Measurements from ENCODE around the gene RERE.

The RERE gene

DNA sequence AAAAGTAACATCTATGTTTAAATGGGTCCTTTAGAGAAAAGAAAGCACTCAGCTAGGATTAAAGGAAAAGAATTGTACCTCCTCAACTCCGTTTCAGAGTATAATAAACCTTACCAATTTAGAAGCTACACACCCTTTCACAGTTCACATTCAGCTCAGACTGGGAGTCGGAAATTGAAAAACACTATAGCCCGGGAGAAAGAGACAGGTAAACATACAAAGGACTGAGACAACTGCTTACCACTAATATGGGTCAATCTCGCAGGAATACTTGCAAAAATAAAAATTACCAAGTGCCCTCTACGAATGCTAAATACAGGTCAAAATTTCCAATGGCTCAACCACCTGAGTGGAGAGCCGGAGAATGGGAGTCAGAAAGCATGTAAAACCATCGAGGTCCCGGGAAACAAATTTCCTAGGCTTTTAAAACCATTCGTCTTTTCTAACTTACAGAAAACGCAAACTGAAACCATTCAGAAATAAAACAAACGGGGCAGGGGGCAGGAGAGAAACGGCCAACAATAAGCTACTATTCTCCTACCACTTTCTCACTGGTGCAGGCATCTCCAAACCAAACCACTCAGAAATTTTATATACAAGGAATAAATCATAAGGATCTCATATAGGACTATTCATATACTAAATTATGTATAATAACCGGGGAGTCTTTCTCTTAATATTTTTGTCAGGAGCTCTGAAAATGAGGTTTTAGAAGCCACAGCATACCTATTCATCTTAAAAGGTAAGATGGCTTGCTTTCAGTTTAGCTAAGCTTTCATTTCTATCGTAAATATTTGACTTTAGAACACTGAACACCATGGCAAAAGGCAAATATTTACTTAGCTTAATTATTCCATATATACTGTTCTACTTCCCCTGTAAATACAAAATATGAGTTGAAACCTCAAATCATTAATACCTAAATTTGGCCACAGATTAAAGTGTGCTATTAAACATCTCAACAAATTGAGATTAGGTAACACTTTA is 136.5 kb downstream of the RERE start:
- POLR2A ChIA-PET = interaction anchor here (0.8 kb wide), 1 partner anchor 10 kb away, joined by 3 read pairs; no protein-coding TSS in a partner anchor
- DNase-seq (ENCODE audit: extremely low spot score) = no peak
- CTCF ChIA-PET = interaction anchor here (0.5 to 2.3 kb wide), 3 partner anchors 9 to 84 kb away, joined by 3 to 7 read pairs (median 5); no protein-coding TSS in a partner anchor
- TF ChIP-seq ELF4 (IDR thresholded peaks at IDR 0.05) (no peak), NFRKB (IDR thresholded peaks at IDR 0.05) (no peak), SUZ12 (IDR thresholded peaks at IDR 0.05) (no peak), L3MBTL2 (conservative IDR thresholded peaks at IDR 0.05) (no peak), BHLHE40 (IDR thresholded peaks at IDR 0.05; ENCODE audit: borderline replicate concordance) (no peak), CTBP1 (IDR thresholded peaks at IDR 0.05; ENCODE audit: borderline replicate concordance) (no peak), FOXK2 (IDR thresholded peaks at IDR 0.05) (no peak)

DNA sequence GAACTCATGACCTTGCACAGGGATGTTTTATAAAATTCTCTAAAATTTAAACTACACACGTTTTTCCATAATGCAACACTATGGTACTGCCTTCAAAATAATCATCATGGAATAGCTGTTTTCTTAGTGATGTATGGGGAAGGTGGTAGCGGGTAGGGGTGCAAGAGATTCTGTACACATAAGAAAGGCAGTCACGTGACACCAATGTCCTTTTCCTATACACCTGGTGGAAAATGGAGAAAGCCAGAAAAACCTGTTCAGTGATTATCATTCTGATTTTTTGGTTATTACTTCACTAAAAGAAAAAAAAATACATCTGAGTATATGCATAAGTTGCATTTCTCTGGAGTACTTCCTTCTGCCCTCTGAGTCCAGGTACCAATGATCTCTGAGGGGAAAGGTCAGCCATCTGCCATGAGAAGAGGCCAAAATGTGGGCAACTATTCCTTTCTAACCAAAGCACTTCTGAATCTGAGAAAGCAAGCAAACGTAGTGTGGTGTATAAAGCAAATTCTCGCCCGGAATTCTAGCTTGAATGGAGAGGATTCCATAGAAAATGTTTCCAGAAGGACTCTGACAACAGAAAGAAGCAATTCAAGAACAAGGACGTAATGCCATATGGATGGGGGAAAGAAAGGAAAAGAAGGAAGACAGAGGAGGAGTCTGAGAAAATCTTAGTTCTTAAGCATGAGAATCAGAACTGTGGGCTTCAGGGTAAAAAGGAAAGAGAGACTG is 137.3 kb downstream of the RERE start:
- DNase-seq (ENCODE audit: extremely low spot score) = no peak
- ChIA-PET CTCF (interaction anchor here (0.6 to 2.3 kb wide), 4 partner anchors 8 to 544 kb away, joined by 3 to 7 read pairs (median 3); no protein-coding TSS in a partner anchor), POLR2A (no interaction called here)
- TF ChIP-seq FOXK2 (IDR thresholded peaks at IDR 0.05) (no peak), FOXM1 (IDR thresholded peaks at IDR 0.05; ENCODE audit: borderline replicate concordance) (no peak)

DNA sequence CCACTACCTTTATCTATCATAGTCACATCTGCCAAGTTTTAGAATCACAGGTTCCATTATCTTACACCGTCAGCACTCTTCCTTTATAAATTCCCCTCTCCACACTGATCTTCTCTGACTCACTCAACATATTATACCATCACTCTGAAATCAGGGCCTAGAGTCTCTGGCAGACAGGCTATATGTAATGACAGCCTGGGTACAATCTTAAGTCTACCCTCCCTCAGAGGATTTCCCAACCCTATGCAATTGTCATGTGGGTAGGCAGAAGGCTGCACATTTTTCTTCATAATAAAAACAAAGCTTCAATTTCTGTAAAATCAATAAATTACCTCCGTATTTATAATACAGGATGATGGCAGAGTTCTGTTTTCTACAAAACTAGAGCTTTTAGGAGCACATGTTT is 138.0 kb downstream of the RERE start:
- CTCF ChIA-PET = interaction anchor here (0.6 to 0.7 kb wide), 2 partner anchors 52 to 543 kb away, joined by 3 read pairs; no protein-coding TSS in a partner anchor
- POLR2A ChIA-PET = no interaction called here
- DNase-seq (ENCODE audit: extremely low spot score) = no peak
- TF ChIP-seq ELF4 (IDR thresholded peaks at IDR 0.05) (no peak), FOXK2 (IDR thresholded peaks at IDR 0.05) (no peak), LEF1 (IDR thresholded peaks at IDR 0.05; ENCODE audit: borderline replicate concordance) (no peak), BHLHE40 (IDR thresholded peaks at IDR 0.05; ENCODE audit: borderline replicate concordance) (no peak), SUZ12 (IDR thresholded peaks at IDR 0.05) (no peak), NFRKB (IDR thresholded peaks at IDR 0.05) (no peak), ZNF384 (IDR thresholded peaks at IDR 0.05) (no peak), SP1 (IDR thresholded peaks at IDR 0.05) (no peak), FOXA1 (IDR thresholded peaks at IDR 0.05) (no peak), HDGF (IDR thresholded peaks at IDR 0.05; ENCODE audit: borderline replicate concordance) (no peak), TARDBP (IDR thresholded peaks at IDR 0.05) (no peak), ARNT (IDR thresholded peaks at IDR 0.05) (no peak), L3MBTL2 (conservative IDR thresholded peaks at IDR 0.05) (no peak), CTBP1 (IDR thresholded peaks at IDR 0.05; ENCODE audit: borderline replicate concordance) (no peak), FOXM1 (IDR thresholded peaks at IDR 0.05; ENCODE audit: borderline replicate concordance) (no peak)
- TF ChIP-seq, protein P1, sequence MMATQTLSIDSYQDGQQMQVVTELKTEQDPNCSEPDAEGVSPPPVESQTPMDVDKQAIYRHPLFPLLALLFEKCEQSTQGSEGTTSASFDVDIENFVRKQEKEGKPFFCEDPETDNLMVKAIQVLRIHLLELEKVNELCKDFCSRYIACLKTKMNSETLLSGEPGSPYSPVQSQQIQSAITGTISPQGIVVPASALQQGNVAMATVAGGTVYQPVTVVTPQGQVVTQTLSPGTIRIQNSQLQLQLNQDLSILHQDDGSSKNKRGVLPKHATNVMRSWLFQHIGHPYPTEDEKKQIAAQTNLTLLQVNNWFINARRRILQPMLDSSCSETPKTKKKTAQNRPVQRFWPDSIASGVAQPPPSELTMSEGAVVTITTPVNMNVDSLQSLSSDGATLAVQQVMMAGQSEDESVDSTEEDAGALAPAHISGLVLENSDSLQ (IDR thresholded peaks at IDR 0.05) = no peak

DNA sequence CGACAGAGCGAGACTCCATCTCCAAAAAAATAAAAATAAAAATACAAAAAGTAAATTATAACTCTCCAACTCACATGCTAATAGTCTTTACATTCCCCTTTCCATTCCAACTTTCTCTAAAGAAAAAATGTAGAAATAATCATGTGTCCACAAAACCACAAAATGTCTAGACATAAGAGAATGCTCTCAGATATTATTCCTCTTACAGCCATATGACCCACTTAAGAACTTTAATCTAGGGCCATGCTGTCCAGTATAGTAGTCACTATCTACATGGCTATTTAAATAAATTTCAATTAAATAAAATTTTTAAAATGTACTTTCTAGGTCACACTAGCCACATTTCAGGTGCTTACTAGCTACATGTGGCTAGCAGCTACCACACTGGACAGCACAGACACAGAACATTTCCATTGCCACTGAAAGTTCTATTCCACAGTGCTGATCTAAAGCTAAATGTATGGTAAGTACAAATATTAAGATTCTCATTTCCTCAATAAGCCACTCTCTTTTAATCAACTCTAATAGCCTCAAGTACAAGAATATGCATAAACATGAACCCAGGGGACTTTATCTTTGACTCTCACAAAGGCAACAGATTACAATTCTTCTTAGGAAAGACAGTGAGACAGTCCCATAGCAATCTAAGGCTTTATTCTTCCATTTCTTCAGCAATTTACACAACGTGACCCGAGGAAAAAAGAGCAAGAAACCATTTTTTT is 138.6 kb downstream of the RERE start:
- TF ChIP-seq ZNF384 (IDR thresholded peaks at IDR 0.05) = no peak
- no peak for TF ChIP-seq LEF1 (IDR thresholded peaks at IDR 0.05; ENCODE audit: borderline replicate concordance)
- no peak for TF ChIP-seq SP1 (IDR thresholded peaks at IDR 0.05)
- TF ChIP-seq, protein P1 (IDR thresholded peaks at IDR 0.05) = no peak
- TF ChIP-seq CTBP1 (IDR thresholded peaks at IDR 0.05; ENCODE audit: borderline replicate concordance) = no peak
- no peak for TF ChIP-seq FOXA1 (IDR thresholded peaks at IDR 0.05)
- no peak for TF ChIP-seq ARNT (IDR thresholded peaks at IDR 0.05)
- no peak for TF ChIP-seq FOXM1 (IDR thresholded peaks at IDR 0.05; ENCODE audit: borderline replicate concordance)
- no peak for TF ChIP-seq TARDBP (IDR thresholded peaks at IDR 0.05)
- no peak for TF ChIP-seq SUZ12 (IDR thresholded peaks at IDR 0.05)
- TF ChIP-seq ELF4 (IDR thresholded peaks at IDR 0.05) = no peak
- TF ChIP-seq NFRKB (IDR thresholded peaks at IDR 0.05) = no peak
- ChIA-PET POLR2A (no interaction called here), CTCF (no interaction called here)
- no peak for DNase-seq (ENCODE audit: extremely low spot score)

DNA sequence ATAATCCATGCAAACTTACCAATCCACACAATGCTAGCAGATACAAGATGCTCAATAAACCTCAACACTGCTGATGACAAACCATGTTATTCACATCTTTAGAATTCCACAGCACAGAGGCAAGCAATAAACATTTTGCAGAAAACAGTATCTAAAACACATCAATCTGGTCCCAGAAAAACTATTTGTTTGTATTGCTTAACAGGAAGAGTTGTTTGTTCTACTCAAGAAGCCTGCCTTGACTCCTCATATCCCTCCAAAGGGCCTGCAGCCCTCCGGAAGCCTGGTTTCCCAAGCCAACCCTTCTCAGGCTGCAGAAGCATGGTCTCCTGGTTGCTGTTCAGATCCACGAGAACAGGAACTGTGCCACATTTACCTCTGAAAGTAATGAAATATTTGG is 139.7 kb downstream of the RERE start:
- ChIA-PET CTCF (no interaction called here), POLR2A (no interaction called here)
- DNase-seq (ENCODE audit: extremely low spot score) = no peak
- TF ChIP-seq ARNT (IDR thresholded peaks at IDR 0.05) (no peak), FOXA1 (IDR thresholded peaks at IDR 0.05) (no peak), ELF4 (IDR thresholded peaks at IDR 0.05) (no peak), L3MBTL2 (conservative IDR thresholded peaks at IDR 0.05) (no peak), SP1 (IDR thresholded peaks at IDR 0.05) (no peak), SUZ12 (IDR thresholded peaks at IDR 0.05) (no peak), ZNF384 (IDR thresholded peaks at IDR 0.05) (no peak), BHLHE40 (IDR thresholded peaks at IDR 0.05; ENCODE audit: borderline replicate concordance) (no peak), FOXM1 (IDR thresholded peaks at IDR 0.05; ENCODE audit: borderline replicate concordance) (no peak)
- TF ChIP-seq, protein P1 (IDR thresholded peaks at IDR 0.05) = no peak
